ENCODE results near the gene TCIRG1. TPM values are rescaled to one million over a fixed set of nuclear protein-coding genes. Genes with fewer than 3 reads are reported as not detected.
A peak's percentile ranks its signal among the peaks of the same experiment; 100 is the strongest.

TCIRG1 gene
- total and polyA plus RNA-seq, 2 of the 13 experiments (the other 11 are each of a cell fraction or from before 2014, with no cell fraction given): 48.0 to 69.6 TPM

DNA sequence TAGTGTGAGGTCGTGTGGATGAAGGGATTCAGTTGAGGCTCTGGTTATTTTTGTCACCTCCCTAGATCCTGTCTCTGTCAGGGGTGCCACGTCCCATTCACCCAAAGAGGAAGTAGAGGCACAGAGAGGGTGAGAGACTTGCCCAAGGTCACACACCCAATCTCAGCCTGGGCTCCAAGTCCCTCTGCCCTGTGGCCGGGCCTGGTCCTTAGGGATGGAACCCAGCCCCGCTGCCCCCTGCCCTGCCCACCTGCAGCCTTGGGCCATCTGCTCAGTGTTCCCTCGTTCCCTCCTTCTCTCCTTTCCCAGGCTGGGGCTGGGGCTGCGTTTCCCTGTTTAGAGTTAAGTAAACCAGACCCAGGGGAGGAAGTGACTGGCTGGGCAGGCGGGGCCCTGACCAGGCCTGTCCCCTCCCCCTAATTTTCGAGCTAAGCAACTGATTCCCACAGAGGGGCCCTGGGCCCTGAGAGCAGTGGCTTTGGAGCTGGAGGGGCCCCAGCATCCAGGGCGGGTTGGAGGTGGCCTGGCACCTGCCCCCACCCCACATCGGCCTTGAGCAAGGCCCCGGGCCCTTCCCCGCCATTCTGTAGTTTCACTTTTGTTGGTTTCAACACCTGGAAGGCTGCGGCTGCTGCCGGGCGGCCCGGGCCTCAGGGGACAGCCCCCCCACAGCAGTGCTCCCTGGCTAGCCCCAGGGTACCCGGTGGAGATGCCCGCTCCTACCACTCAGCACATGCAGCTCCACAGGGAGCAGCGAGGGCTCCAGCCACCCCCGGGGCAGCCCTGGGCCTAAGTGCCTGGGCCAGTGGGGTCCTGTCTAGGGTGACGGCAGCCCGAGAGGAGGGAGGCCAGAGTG is 1.5 kb downstream of the TCIRG1 start (continued):
- no peak for TF ChIP-seq USF2 (IDR thresholded peaks at IDR 0.05; ENCODE audit: low read depth, low read length)
- no peak for TF ChIP-seq USF2 (CRISPR knock-in tag; IDR thresholded peaks at IDR 0.05; ENCODE audit: borderline replicate concordance)
- TF ChIP-seq ZNF605 (CRISPR knock-in tag; IDR thresholded peaks at IDR 0.05): peak; percentile 82
- TF ChIP-seq, protein P1, sequence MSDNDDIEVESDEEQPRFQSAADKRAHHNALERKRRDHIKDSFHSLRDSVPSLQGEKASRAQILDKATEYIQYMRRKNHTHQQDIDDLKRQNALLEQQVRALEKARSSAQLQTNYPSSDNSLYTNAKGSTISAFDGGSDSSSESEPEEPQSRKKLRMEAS (IDR thresholded peaks at IDR 0.05): peak; percentile 58; the same call in 1 of the 2 replicates
- 0 out of 2 replicates have a peak, but pooled peaks have one; percentile 67 for TF ChIP-seq MZF1 (CRISPR knock-in tag; IDR thresholded peaks at IDR 0.05; ENCODE audit: borderline replicate concordance)
- TF ChIP-seq ZNF232 (CRISPR knock-in tag; IDR thresholded peaks at IDR 0.05; ENCODE audit: borderline replicate concordance): peak; percentile 5; the same call in 1 of the 2 replicates
- no peak for TF ChIP-seq ZNF451 (CRISPR knock-in tag; IDR thresholded peaks at IDR 0.05)
- no peak for TF ChIP-seq NFRKB (IDR thresholded peaks at IDR 0.05)
- TF ChIP-seq, protein P2, sequence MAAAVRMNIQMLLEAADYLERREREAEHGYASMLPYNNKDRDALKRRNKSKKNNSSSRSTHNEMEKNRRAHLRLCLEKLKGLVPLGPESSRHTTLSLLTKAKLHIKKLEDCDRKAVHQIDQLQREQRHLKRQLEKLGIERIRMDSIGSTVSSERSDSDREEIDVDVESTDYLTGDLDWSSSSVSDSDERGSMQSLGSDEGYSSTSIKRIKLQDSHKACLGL (CRISPR knock-in tag; IDR thresholded peaks at IDR 0.05): no peak
- TF ChIP-seq FOSL1 (CRISPR knock-in tag; IDR thresholded peaks at IDR 0.05; ENCODE audit: borderline replicate concordance): no peak
- peak; percentile 47; the same call in 1 of the 2 replicates for TF ChIP-seq ZNF274 (CRISPR knock-in tag; IDR thresholded peaks at IDR 0.05)
- TF ChIP-seq, protein P3, sequence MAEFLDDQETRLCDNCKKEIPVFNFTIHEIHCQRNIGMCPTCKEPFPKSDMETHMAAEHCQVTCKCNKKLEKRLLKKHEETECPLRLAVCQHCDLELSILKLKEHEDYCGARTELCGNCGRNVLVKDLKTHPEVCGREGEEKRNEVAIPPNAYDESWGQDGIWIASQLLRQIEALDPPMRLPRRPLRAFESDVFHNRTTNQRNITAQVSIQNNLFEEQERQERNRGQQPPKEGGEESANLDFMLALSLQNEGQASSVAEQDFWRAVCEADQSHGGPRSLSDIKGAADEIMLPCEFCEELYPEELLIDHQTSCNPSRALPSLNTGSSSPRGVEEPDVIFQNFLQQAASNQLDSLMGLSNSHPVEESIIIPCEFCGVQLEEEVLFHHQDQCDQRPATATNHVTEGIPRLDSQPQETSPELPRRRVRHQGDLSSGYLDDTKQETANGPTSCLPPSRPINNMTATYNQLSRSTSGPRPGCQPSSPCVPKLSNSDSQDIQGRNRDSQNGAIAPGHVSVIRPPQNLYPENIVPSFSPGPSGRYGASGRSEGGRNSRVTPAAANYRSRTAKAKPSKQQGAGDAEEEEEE (CRISPR knock-in tag; IDR thresholded peaks at IDR 0.05; ENCODE audit: borderline replicate concordance): no peak
- peak; percentile 28; the same call in 1 of the 2 replicates for TF ChIP-seq HOXA3 (CRISPR knock-in tag; IDR thresholded peaks at IDR 0.05)
- no peak for TF ChIP-seq RORA (CRISPR knock-in tag; IDR thresholded peaks at IDR 0.05)
- TF ChIP-seq ZNF891 (CRISPR knock-in tag; IDR thresholded peaks at IDR 0.05): no peak
- TF ChIP-seq ZNF775 (CRISPR knock-in tag; IDR thresholded peaks at IDR 0.05; ENCODE audit: borderline replicate concordance): no peak
- no peak for TF ChIP-seq ZNF138 (CRISPR knock-in tag; IDR thresholded peaks at IDR 0.05; ENCODE audit: low read depth)
- no peak for TF ChIP-seq HINFP (CRISPR knock-in tag; IDR thresholded peaks at IDR 0.05; ENCODE audit: low read depth)
- no peak for TF ChIP-seq RAD51 (IDR thresholded peaks at IDR 0.05; ENCODE audit: borderline replicate concordance)
- TF ChIP-seq, protein P4, sequence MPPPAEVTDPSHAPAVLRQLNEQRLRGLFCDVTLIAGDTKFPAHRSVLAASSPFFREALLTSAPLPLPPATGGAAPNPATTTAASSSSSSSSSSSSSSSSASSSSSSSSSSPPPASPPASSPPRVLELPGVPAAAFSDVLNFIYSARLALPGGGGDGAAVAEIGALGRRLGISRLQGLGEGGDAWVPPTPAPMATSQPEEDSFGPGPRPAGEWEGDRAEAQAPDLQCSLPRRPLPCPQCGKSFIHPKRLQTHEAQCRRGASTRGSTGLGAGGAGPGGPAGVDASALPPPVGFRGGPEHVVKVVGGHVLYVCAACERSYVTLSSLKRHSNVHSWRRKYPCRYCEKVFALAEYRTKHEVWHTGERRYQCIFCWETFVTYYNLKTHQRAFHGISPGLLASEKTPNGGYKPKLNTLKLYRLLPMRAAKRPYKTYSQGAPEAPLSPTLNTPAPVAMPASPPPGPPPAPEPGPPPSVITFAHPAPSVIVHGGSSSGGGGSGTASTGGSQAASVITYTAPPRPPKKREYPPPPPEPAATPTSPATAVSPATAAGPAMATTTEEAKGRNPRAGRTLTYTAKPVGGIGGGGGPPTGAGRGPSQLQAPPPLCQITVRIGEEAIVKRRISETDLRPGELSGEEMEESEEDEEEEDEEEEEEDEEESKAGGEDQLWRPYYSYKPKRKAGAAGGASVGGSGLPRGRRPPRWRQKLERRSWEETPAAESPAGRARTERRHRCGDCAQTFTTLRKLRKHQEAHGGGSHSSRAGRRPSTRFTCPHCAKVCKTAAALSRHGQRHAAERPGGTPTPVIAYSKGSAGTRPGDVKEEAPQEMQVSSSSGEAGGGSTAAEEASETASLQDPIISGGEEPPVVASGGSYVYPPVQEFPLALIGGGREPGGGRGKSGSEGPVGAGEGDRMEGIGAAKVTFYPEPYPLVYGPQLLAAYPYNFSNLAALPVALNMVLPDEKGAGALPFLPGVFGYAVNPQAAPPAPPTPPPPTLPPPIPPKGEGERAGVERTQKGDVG (CRISPR knock-in tag; IDR thresholded peaks at IDR 0.05; ENCODE audit: borderline replicate concordance): no peak; the same call in 1 of the 2 replicates

Data from HepG2 (cell line).